HepG2 (cell line): Measurements from ENCODE around the gene CST3. TPM values are rescaled to one million over a fixed set of nuclear protein-coding genes. Genes with fewer than 3 reads are reported as not detected.

Experiments used
- ARNT ChIP-seq: fragments of 450-650 bp; IDR thresholded peaks from 2 replicates; pipeline ENCODE4 v1.6.1; 2017
- BCL6 ChIP-seq: IDR thresholded peaks from 2 replicates; pipeline ENCODE4 v1.6.1; 2016; ENCODE audit warnings: missing genetic modification reagents, missing compliant biosample characterization
- GPN1 ChIP-seq: sonication (generic); formaldehyde crosslinking; IDR thresholded peaks from 2 replicates; pipeline ENCODE4 v1.5.1; 2020; ENCODE audit warnings: missing genetic modification reagents, borderline replicate concordance
- IRX3 ChIP-seq: sonication (generic); formaldehyde crosslinking; IDR thresholded peaks from 2 replicates; pipeline ENCODE4 v1.8.1; 2023; ENCODE audit warnings: mild to moderate bottlenecking, low read depth, missing genetic modification reagents, borderline replicate concordance
- MAFK ChIP-seq, 2 experiments: IDR thresholded peaks in 1 of 2; conservative IDR thresholded peaks in 1 of 2; 2 replicates each; pipeline ENCODE4 v1.6.1; 2011; ENCODE audit warnings: improper control_type of control experiment in 2 of 2, low read length in 2 of 2
- NCOA5 ChIP-seq: sonication (generic); formaldehyde crosslinking; IDR thresholded peaks from 2 replicates; pipeline ENCODE4 v1.4.0; 2020; ENCODE audit warnings: missing genetic modification reagents
- NR1H2 ChIP-seq: sonication (generic); formaldehyde crosslinking; IDR thresholded peaks from 2 replicates; pipeline ENCODE4 v1.8.1; 2022; ENCODE audit warnings: low read depth, missing genetic modification reagents, borderline replicate concordance
- TCF12 ChIP-seq, 2 experiments: fragments of 450-650 bp in 1 of 2; sonication (generic) in 1 of 2; formaldehyde crosslinking in 1 of 2; IDR thresholded peaks; 2 replicates each; pipeline versions ENCODE4 v1.6.1 to v1.8.0; 2017 to 2022; ENCODE audit warnings: antibody characterized with exemption in 1 of 2, mild to moderate bottlenecking in 1 of 2, missing genetic modification reagents in 1 of 2, moderate library complexity in 1 of 2
- TP53 ChIP-seq: sonication (generic); formaldehyde crosslinking; conservative IDR thresholded peaks from 2 replicates; pipeline ENCODE4 v1.4.0; 2020; ENCODE audit warnings: missing genetic modification reagents
- ZNF12 ChIP-seq: sonication (generic); formaldehyde crosslinking; IDR thresholded peaks from 2 replicates; pipeline ENCODE4 v1.5.0; 2020; ENCODE audit warnings: missing genetic modification reagents
- ZNF235 ChIP-seq: sonication (generic); formaldehyde crosslinking; IDR thresholded peaks from 2 replicates; pipeline ENCODE4 v1.8.1; 2023; ENCODE audit warnings: mild to moderate bottlenecking, missing genetic modification reagents, borderline replicate concordance
- ZNF24 ChIP-seq: fragments of 450-650 bp; IDR thresholded peaks from 2 replicates; pipeline ENCODE4 v1.6.1; 2017; ENCODE audit warnings: antibody characterized with exemption, mild to moderate bottlenecking
- ZNF543 ChIP-seq: sonication (generic); formaldehyde crosslinking; IDR thresholded peaks from 2 replicates; pipeline ENCODE4 v1.4.0; 2020; ENCODE audit warnings: mild to moderate bottlenecking, missing genetic modification reagents
- ZNF577 ChIP-seq: sonication (generic); formaldehyde crosslinking; IDR thresholded peaks from 2 replicates; pipeline ENCODE4 v1.4.0; 2020; ENCODE audit warnings: mild to moderate bottlenecking, low read depth, missing genetic modification reagents, borderline replicate concordance
- ZNF772 ChIP-seq: sonication (generic); formaldehyde crosslinking; IDR thresholded peaks from 2 replicates; pipeline ENCODE4 v1.5.0; 2020; ENCODE audit warnings: mild to moderate bottlenecking, missing genetic modification reagents
- polyA plus RNA-seq, 8 experiments: library from polyadenylated mRNA; depleted of rRNA in 3 of 8; stranded (reverse) in 7 of 8; unstranded in 1 of 8; fragments of >200 nt; fragmentation: Illumina TruSeq in 4 of 8; extraction: Trizol in 4 of 8; gene quantifications; 2 replicates each; pipeline versions ENCODE4 v1.2.1 to v1.2.3, GENCODE V29; 2011 to 2016; ENCODE audit warnings: low read depth in 4 of 8, missing spikeins in 1 of 8, mixed read lengths in 1 of 8; ENCODE audit not compliant: insufficient read depth in 1 of 8
- total RNA-seq, 5 experiments: library from RNA; depleted of rRNA; stranded (reverse); fragments of >200 nt; fragmentation: Illumina TruSeq; extraction: Trizol; gene quantifications; 2 replicates each; pipeline ENCODE4 v1.2.3, GENCODE V29; 2016; ENCODE audit warnings: low read depth in 1 of 5
- TF ChIP-seq, protein P1 (sequence below): conservative IDR thresholded peaks from 2 replicates; pipeline ENCODE4 v1.6.1; 2018; ENCODE audit warnings: missing genetic modification reagents
- TF ChIP-seq, protein P2 (sequence below): sonication (generic); formaldehyde crosslinking; IDR thresholded peaks from 2 replicates; pipeline ENCODE4 v1.5.0; 2020; ENCODE audit warnings: mild to moderate bottlenecking, missing genetic modification reagents, borderline replicate concordance
- TF ChIP-seq, protein P3 (sequence below), 2 experiments: sonication (generic) in 1 of 2; formaldehyde crosslinking in 1 of 2; IDR thresholded peaks; 2 replicates each; pipeline versions ENCODE4 v1.5.1 to v1.6.1; 2011 to 2020; ENCODE audit warnings: borderline replicate concordance in 1 of 2, low read depth in 1 of 2, low read length in 1 of 2, mild to moderate bottlenecking in 1 of 2, missing genetic modification reagents in 1 of 2, moderate library complexity in 1 of 2
- TF ChIP-seq, protein P4 (sequence below): sonication (generic); formaldehyde crosslinking; IDR thresholded peaks from 2 replicates; pipeline ENCODE4 v1.5.0; 2020; ENCODE audit warnings: missing genetic modification reagents

The CST3 gene
- total and polyA plus RNA-seq, 2 of the 13 experiments (the other 11 are each of a cell fraction or from before 2014, with no cell fraction given): 690 to 1,005 TPM

DNA sequence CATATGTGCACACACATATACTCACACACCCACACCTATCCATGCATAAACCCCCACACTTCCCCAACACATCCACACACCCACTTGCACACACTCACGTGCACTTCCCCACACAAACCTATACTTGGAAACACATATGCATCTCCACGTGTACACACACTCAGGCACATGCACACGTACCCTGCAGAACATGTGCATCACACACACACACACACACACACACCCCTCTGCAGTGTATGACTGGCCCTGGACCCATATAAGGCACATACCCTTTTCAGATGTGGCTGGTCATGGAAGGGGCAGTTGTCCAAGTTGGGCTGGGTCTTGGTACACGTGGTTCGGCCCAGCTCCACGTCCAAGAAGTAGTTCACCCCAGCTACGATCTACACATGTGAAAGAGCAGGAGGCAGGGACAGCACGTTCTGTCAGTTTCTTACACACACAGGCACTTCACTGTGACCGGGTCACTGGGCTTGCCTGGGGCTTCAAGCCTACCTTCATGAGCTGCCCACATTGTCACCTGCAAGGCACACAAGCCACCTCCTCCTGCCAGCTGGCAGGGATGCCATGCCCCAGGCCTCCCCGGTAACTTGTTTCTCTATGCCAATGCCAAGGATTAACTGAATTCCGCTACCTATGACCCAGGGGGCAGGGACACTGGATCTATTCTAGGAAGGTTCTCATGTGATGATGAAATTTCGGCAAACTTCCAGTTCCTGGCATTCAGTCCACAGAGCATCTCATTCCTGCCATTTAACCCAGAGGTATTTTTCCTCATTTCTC, 2.6 kb downstream of the CST3 start (continued):
- TF ChIP-seq ZNF24 (no peak), ZNF772 (no peak), IRX3 (CRISPR knock-in tag) (no peak), ZNF12 (CRISPR knock-in tag) (no peak), TCF12 (IDR thresholded peaks at IDR 0.05) (no peak), TCF12 (CRISPR knock-in tag; IDR thresholded peaks at IDR 0.05) (no peak), NCOA5 (no peak), ZNF235 (CRISPR knock-in tag) (no peak), TP53 (CRISPR knock-in tag) (no peak), NR1H2 (CRISPR knock-in tag) (no peak), GPN1 (no peak), MAFK (conservative IDR thresholded peaks at IDR 0.05 in 1 of 2, IDR thresholded peaks at IDR 0.05 in 1 of 2; ENCODE audit: low read length in 2 of 2) (no peak), ZNF577 (CRISPR knock-in tag) (no peak), ARNT (no peak), ZNF543 (CRISPR knock-in tag) (no peak), BCL6 (CRISPR knock-in tag) (no peak)
- TF ChIP-seq, protein P1, sequence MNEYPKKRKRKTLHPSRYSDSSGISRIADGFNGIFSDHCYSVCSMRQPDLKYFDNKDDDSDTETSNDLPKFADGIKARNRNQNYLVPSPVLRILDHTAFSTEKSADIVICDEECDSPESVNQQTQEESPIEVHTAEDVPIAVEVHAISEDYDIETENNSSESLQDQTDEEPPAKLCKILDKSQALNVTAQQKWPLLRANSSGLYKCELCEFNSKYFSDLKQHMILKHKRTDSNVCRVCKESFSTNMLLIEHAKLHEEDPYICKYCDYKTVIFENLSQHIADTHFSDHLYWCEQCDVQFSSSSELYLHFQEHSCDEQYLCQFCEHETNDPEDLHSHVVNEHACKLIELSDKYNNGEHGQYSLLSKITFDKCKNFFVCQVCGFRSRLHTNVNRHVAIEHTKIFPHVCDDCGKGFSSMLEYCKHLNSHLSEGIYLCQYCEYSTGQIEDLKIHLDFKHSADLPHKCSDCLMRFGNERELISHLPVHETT (CRISPR knock-in tag): no peak
- TF ChIP-seq, protein P2, sequence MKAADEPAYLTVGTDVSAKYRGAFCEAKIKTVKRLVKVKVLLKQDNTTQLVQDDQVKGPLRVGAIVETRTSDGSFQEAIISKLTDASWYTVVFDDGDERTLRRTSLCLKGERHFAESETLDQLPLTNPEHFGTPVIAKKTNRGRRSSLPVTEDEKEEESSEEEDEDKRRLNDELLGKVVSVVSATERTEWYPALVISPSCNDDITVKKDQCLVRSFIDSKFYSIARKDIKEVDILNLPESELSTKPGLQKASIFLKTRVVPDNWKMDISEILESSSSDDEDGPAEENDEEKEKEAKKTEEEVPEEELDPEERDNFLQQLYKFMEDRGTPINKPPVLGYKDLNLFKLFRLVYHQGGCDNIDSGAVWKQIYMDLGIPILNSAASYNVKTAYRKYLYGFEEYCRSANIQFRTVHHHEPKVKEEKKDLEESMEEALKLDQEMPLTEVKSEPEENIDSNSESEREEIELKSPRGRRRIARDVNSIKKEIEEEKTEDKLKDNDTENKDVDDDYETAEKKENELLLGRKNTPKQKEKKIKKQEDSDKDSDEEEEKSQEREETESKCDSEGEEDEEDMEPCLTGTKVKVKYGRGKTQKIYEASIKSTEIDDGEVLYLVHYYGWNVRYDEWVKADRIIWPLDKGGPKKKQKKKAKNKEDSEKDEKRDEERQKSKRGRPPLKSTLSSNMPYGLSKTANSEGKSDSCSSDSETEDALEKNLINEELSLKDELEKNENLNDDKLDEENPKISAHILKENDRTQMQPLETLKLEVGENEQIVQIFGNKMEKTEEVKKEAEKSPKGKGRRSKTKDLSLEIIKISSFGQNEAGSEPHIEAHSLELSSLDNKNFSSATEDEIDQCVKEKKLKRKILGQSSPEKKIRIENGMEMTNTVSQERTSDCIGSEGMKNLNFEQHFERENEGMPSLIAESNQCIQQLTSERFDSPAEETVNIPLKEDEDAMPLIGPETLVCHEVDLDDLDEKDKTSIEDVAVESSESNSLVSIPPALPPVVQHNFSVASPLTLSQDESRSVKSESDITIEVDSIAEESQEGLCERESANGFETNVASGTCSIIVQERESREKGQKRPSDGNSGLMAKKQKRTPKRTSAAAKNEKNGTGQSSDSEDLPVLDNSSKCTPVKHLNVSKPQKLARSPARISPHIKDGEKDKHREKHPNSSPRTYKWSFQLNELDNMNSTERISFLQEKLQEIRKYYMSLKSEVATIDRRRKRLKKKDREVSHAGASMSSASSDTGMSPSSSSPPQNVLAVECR (CRISPR knock-in tag): peak; percentile 11; the same call in 1 of the 2 replicates
- TF ChIP-seq, protein P3, sequence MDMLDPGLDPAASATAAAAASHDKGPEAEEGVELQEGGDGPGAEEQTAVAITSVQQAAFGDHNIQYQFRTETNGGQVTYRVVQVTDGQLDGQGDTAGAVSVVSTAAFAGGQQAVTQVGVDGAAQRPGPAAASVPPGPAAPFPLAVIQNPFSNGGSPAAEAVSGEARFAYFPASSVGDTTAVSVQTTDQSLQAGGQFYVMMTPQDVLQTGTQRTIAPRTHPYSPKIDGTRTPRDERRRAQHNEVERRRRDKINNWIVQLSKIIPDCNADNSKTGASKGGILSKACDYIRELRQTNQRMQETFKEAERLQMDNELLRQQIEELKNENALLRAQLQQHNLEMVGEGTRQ (IDR thresholded peaks at IDR 0.05; ENCODE audit: low read depth, low read length): no peak
- TF ChIP-seq, protein P3 (CRISPR knock-in tag; IDR thresholded peaks at IDR 0.05; ENCODE audit: borderline replicate concordance): no peak
- TF ChIP-seq, protein P4, sequence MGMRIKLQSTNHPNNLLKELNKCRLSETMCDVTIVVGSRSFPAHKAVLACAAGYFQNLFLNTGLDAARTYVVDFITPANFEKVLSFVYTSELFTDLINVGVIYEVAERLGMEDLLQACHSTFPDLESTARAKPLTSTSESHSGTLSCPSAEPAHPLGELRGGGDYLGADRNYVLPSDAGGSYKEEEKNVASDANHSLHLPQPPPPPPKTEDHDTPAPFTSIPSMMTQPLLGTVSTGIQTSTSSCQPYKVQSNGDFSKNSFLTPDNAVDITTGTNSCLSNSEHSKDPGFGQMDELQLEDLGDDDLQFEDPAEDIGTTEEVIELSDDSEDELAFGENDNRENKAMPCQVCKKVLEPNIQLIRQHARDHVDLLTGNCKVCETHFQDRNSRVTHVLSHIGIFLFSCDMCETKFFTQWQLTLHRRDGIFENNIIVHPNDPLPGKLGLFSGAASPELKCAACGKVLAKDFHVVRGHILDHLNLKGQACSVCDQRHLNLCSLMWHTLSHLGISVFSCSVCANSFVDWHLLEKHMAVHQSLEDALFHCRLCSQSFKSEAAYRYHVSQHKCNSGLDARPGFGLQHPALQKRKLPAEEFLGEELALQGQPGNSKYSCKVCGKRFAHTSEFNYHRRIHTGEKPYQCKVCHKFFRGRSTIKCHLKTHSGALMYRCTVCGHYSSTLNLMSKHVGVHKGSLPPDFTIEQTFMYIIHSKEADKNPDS (CRISPR knock-in tag): no peak
